ENCODE data around the gene HES4.

The HES4 gene

GRCh38 chr1:955474-955873 lies 44.4 kb downstream of the HES4 start (continued):
- TF ChIP-seq ZSCAN16 (tag by site-specific recombination; IDR thresholded peaks at IDR 0.05): no peak
- TF ChIP-seq ZNF510 (tag by site-specific recombination; IDR thresholded peaks at IDR 0.05; ENCODE audit: insufficient replicate concordance): no peak
- TF ChIP-seq PRDM1 (tag by site-specific recombination; IDR thresholded peaks at IDR 0.05): no peak
- no peak for TF ChIP-seq SCRT2 (tag by site-specific recombination; IDR thresholded peaks at IDR 0.05)
- no peak for TF ChIP-seq ZBTB8A (tag by site-specific recombination; IDR thresholded peaks at IDR 0.05)
- no peak for TF ChIP-seq ZNF610 (tag by site-specific recombination; IDR thresholded peaks at IDR 0.05; ENCODE audit: borderline replicate concordance)

GRCh38 chr1:954927-955326 lies 45.0 kb downstream of the HES4 start:
- H3K4me1 ChIP-seq (ENCODE audit: control insufficient read depth, insufficient read depth, low read length): no peaks in the 10 kb centered on the region
- CTCF ChIA-PET: interaction anchor here (1.1 kb wide), 1 partner anchor 85 kb away, joined by 6 read pairs; no protein-coding TSS in a partner anchor
- no peaks in the 10 kb centered on the region for H3K9me3 ChIP-seq (ENCODE audit: control insufficient read depth, insufficient read depth, low read depth, low read length)
- H3K27ac ChIP-seq (ENCODE audit: extremely low read depth, low read depth, low read length): no peak overlapping the region
- no peak overlapping the region for H3K4me3 ChIP-seq (ENCODE audit: low read depth, low read length)
- POLR2A ChIA-PET: interaction anchor here (1.3 kb wide), 1 partner anchor 11 kb away, joined by 4 read pairs; no protein-coding TSS in a partner anchor
- TF ChIP-seq ZNF391 (tag by site-specific recombination; IDR thresholded peaks at IDR 0.05; ENCODE audit: borderline replicate concordance, low read depth): no peak
- H3K36me3 ChIP-seq (ENCODE audit: control insufficient read depth in 2 of 2, insufficient read depth in 1 of 2, low read length in 2 of 2): peaks cover 12 to 78% of the 10 kb centered on the region in 2 experiments; a peak in 2 of 3 replicates

- ChIA-PET CTCF (interaction anchor here (0.6 to 1.4 kb wide), 4 partner anchors 9 to 84 kb away, joined by 3 to 6 read pairs (median 4); no protein-coding TSS in a partner anchor), POLR2A (interaction anchor here (0.7 to 2.6 kb wide), 4 partner anchors 9 to 37 kb away, joined by 3 to 12 read pairs (median 4); no protein-coding TSS in a partner anchor)
- no peak overlapping the region for H3K27ac ChIP-seq (ENCODE audit: extremely low read depth, low read depth, low read length)
- TF ChIP-seq ZNF341 (tag by site-specific recombination; IDR thresholded peaks at IDR 0.05; ENCODE audit: low read depth) (no peak), ZNF350 (tag by site-specific recombination; IDR thresholded peaks at IDR 0.05) (no peak), ZNF558 (tag by site-specific recombination; IDR thresholded peaks at IDR 0.05) (no peak), SETDB1 (IDR thresholded peaks at IDR 0.05; ENCODE audit: insufficient read length, low read length) (no peak), ZNF169 (tag by site-specific recombination; IDR thresholded peaks at IDR 0.05) (no peak), ZNF707 (tag by site-specific recombination; IDR thresholded peaks at IDR 0.05) (no peak), KLF8 (tag by site-specific recombination; IDR thresholded peaks at IDR 0.05) (no peak)
- H3K36me3 ChIP-seq (ENCODE audit: control insufficient read depth in 2 of 2, insufficient read depth in 1 of 2, low read length in 2 of 2): peaks cover 12 to 90% of the 10 kb centered on the region in 2 experiments; a peak in 2 of 3 replicates
- H3K4me3 ChIP-seq (ENCODE audit: low read depth, low read length): no peak overlapping the region
- no peaks in the 10 kb centered on the region for H3K9me3 ChIP-seq (ENCODE audit: control insufficient read depth, insufficient read depth, low read depth, low read length)
- H3K4me1 ChIP-seq (ENCODE audit: control insufficient read depth, insufficient read depth, low read length): no peaks in the 10 kb centered on the region
Measured at GRCh38 chr1:953524-954320, 46.2 kb downstream of the HES4 start.

GRCh38 chr1:952603-953002 lies 47.3 kb downstream of the HES4 start:
- no peaks in the 10 kb centered on the region for H3K4me1 ChIP-seq (ENCODE audit: control insufficient read depth, insufficient read depth, low read length)
- H3K36me3 ChIP-seq (ENCODE audit: control insufficient read depth in 2 of 2, insufficient read depth in 1 of 2, low read length in 2 of 2): peaks cover 12 to 100% of the 10 kb centered on the region in 2 experiments; a peak in 2 of 3 replicates
- H3K9me3 ChIP-seq (ENCODE audit: control insufficient read depth, insufficient read depth, low read depth, low read length): no peaks in the 10 kb centered on the region
- no peak overlapping the region for H3K27ac ChIP-seq (ENCODE audit: extremely low read depth, low read depth, low read length)
- ChIA-PET CTCF (interaction anchor here (1.0 to 1.4 kb wide), 2 partner anchors 8 to 42 kb away, joined by 4 read pairs; no protein-coding TSS in a partner anchor), POLR2A (interaction anchor here (0.7 to 2.6 kb wide), 3 partner anchors 8 to 36 kb away, joined by 3 to 12 read pairs (median 4); no protein-coding TSS in a partner anchor)
- H3K4me3 ChIP-seq (ENCODE audit: low read depth, low read length): no peak overlapping the region
- TF ChIP-seq ZNF704 (tag by site-specific recombination; IDR thresholded peaks at IDR 0.05): no peak
- no peak for TF ChIP-seq SP2 (tag by site-specific recombination; IDR thresholded peaks at IDR 0.05)
- TF ChIP-seq ZXDB (tag by site-specific recombination; IDR thresholded peaks at IDR 0.05): no peak
- TF ChIP-seq REST (tag by site-specific recombination; IDR thresholded peaks at IDR 0.05): no peak
- no peak for TF ChIP-seq ZNF416 (tag by site-specific recombination; IDR thresholded peaks at IDR 0.05)
- no peak for TF ChIP-seq ZSCAN5A (tag by site-specific recombination; IDR thresholded peaks at IDR 0.05)
- TF ChIP-seq ZNF621 (tag by site-specific recombination; IDR thresholded peaks at IDR 0.05): no peak
- no peak for TF ChIP-seq ZNF473 (tag by site-specific recombination; IDR thresholded peaks at IDR 0.05)

All from HEK293 (cell line).